ENCODE measurements around the gene VENTX. TPM values are rescaled to one million over a fixed set of nuclear protein-coding genes. Genes with fewer than 3 reads are reported as not detected.

The VENTX gene
- total RNA-seq, 2 donors from 2014 or later, result 0.26 TPM; not detected in 1

DNA sequence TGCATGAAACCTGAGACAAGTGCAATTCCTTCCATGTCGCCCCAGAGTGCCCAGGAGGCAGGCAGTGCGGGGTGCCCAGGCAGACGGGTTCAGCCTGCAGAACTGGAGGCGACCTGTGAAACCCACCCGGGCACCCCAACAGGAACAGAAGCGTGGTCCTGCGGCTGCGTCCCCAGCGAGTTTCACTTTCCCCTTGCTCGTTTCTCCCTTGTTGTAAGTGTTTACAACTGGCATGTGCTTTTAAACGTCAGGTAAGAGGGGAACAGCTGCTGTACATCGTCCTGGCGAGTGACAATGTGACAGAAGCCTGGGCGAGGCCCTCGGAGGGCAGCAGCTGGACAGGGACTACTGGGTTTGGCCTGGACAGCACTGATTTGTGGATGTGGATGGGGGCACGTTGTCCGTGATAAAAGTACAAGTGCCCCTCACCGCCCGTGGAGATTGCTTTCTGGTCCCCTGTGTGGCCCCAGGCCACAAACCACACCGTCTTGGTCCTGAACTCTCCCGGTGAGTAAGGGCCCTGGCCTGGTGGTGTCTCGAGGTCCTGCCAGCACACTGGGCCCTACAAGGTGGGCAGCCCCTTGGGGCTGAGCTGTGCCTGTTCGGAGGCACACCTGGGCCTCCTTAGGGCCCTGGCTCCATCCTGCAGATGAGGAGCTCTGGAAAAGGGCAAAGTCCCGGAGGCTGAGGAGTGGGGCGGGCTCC is 4.0 kb downstream of the VENTX start:
- 25 to 58% methylated on average over 13 to 25 of the region's 25 CpGs for WGBS, 2 donors
- H3K9me3 ChIP-seq, result no peaks in the 10 kb centered on the region
- no peak overlapping the region for H3K4me3 ChIP-seq
- peaks cover 0 to 14% of the 10 kb centered on the region in 2 donors for H3K27me3 ChIP-seq
- H3K36me3 ChIP-seq (replicated peaks in 1 of 2; ENCODE audit: insufficient read depth in 1 of 2, low read depth in 2 of 2), result no peaks in the 10 kb centered on the region
- DNase-seq, result no peak
- TF ChIP-seq POLR2A (IDR thresholded peaks at IDR 0.05), result no peak
- TF ChIP-seq, protein P1, sequence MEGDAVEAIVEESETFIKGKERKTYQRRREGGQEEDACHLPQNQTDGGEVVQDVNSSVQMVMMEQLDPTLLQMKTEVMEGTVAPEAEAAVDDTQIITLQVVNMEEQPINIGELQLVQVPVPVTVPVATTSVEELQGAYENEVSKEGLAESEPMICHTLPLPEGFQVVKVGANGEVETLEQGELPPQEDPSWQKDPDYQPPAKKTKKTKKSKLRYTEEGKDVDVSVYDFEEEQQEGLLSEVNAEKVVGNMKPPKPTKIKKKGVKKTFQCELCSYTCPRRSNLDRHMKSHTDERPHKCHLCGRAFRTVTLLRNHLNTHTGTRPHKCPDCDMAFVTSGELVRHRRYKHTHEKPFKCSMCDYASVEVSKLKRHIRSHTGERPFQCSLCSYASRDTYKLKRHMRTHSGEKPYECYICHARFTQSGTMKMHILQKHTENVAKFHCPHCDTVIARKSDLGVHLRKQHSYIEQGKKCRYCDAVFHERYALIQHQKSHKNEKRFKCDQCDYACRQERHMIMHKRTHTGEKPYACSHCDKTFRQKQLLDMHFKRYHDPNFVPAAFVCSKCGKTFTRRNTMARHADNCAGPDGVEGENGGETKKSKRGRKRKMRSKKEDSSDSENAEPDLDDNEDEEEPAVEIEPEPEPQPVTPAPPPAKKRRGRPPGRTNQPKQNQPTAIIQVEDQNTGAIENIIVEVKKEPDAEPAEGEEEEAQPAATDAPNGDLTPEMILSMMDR (IDR thresholded peaks at IDR 0.05), result no peak
- peaks cover 23% of the 10 kb centered on the region for H3K4me1 ChIP-seq
- no peak for ATAC-seq
- intact Hi-C loops (cut with DNase I), result no loop called here
- no peak overlapping the region for H3K27ac ChIP-seq

DNA sequence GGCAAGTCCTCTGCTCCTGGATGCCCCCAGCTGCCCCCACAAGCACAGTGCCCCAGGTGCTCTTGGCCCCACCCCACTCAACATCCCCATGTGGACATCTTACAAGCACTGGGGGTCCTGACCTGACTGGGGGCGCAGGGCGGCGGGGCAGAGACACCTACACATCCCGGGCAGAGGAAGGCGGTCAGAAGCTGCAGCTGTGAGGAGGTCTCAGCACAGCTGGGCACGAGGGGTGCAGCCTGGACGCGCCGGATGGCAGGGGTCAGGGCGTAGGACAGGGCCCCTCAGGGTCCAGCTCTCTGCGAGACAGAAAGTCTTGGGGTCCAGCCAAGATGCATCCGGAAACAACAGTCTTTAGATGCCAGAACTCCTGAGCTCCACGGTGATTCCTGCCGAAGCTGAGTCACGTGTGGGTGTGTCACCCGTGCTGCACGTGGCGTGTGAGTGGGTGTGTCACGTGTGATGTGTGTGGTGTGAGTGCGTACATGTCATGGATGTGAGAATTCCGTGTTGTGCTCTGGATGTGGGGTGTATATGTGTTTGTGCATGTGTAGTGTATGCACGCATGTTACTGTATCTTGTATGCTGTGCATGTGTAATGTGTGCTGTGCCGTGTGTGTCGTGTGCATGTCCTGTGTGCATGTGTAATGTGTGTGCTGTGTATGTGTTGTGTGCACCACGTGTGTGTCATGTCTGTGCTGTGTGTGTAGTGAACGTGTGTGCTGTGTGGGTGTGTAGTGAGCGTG is 5.1 kb downstream of the VENTX start:
- H3K36me3 ChIP-seq (replicated peaks in 1 of 2; ENCODE audit: insufficient read depth in 1 of 2, low read depth in 2 of 2), result no peaks in the 10 kb centered on the region
- no peaks in the 10 kb centered on the region for H3K9me3 ChIP-seq
- TF ChIP-seq, protein P1 (IDR thresholded peaks at IDR 0.05), result no peak
- TF ChIP-seq POLR2A (IDR thresholded peaks at IDR 0.05), result no peak
- DNase-seq, result no peak
- H3K27ac ChIP-seq, result no peak overlapping the region
- H3K4me3 ChIP-seq, result no peak overlapping the region
- intact Hi-C loops (cut with DNase I), result no loop called here
- H3K4me1 ChIP-seq, result peaks cover 11% of the 10 kb centered on the region
- 59 to 71% methylated on average over 17 to 26 of the region's 27 CpGs for WGBS, 2 donors
- peaks cover 0 to 3% of the 10 kb centered on the region in 2 donors for H3K27me3 ChIP-seq
- no peak for ATAC-seq

DNA sequence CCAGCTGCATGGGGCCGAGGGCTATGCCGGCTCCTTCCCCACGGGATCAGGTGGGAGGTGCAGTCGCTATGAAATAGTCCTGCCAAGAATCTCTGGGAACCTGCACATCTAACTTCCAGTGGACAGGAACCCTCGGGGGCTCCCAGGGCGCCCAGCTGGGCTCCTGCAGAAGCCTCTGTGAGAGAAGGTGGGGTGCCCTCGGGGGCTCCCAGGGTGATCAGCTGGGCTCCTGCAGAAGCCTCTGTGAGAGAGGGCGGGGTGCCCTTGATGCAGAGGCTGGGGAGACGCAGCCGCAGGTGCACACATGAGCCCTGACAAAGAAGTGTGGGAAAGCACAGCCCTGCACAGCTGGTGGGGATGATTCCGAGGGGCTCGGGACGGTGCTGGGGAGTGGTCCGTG is 5.9 kb downstream of the VENTX start:
- TF ChIP-seq POLR2A (IDR thresholded peaks at IDR 0.05), result no peak
- TF ChIP-seq, protein P1 (IDR thresholded peaks at IDR 0.05), result no peak
- Histone ChIP-seq H3K4me1 (peaks cover 4% of the 10 kb centered on the region), H3K36me3 (replicated peaks in 1 of 2; ENCODE audit: insufficient read depth in 1 of 2, low read depth in 2 of 2) (no peaks in the 10 kb centered on the region), H3K27ac (no peak overlapping the region), H3K4me3 (no peak overlapping the region), H3K27me3 (no peaks in the 10 kb centered on the region), H3K9me3 (no peaks in the 10 kb centered on the region)
- ATAC-seq (no peak), DNase-seq (no peak)
- intact Hi-C loops (cut with DNase I), result no loop called here
- WGBS, 2 donors, result 61 to 63% methylated on average over 10 to 14 of the region's 14 CpGs

DNA sequence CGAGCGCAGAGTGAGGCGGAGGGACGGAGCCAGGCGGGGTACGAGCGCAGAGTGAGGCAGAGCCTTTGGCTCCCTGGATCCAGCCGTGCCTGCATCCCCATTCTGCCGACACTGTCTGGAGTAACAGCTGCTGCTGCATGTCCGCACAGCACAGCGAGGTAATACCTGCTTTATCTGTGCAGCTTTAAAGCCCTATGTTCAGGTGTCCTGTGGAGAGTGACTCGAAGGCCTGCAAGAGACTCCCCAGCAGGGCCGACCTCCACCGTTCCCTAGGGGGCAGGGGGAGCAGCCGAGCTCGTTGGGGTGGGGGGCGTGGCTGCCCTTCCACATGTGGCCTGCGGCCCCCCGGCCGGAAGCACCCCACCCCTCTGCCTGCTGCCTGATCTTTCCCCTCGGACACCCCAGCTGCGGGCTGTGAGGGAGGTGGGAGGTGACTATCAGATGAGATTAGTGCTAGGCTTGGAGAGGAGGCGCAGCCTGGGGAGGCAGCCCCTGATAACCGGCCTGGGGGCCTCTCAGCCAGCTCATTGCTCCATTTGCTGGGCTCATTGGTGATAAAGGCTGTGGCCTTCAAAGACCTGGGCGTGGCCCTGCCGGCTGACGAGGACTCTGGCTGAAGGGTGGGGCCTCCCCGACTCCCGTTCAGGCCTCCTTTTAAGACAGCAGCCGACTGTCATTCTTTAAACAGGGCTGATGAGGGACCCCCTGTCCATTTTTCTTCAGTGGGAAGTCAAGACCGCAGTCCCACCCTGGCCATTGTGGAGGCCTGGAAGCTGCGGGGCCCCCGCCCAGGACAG is 8.0 kb downstream of the VENTX start:
- peaks cover 4% of the 10 kb centered on the region for H3K4me1 ChIP-seq
- ATAC-seq (no peak), DNase-seq (no peak)
- WGBS, 2 donors, result 48 to 67% methylated on average over 11 to 29 of the region's 33 CpGs
- H3K36me3 ChIP-seq (replicated peaks in 1 of 2; ENCODE audit: insufficient read depth in 1 of 2, low read depth in 2 of 2), result no peaks in the 10 kb centered on the region
- H3K27ac ChIP-seq, result no peak overlapping the region
- intact Hi-C loops (cut with DNase I), result no loop called here
- no peaks in the 10 kb centered on the region for H3K27me3 ChIP-seq
- TF ChIP-seq, protein P1 (IDR thresholded peaks at IDR 0.05), result no peak
- no peak for TF ChIP-seq POLR2A (IDR thresholded peaks at IDR 0.05)
- no peaks in the 10 kb centered on the region for H3K9me3 ChIP-seq
- no peak overlapping the region for H3K4me3 ChIP-seq

All from body of pancreas (tissue), 4 donors.